ENCODE results near the gene SSBP2. TPM values are rescaled to one million over a fixed set of nuclear protein-coding genes. Genes with fewer than 3 reads are reported as not detected.

The SSBP2 gene
- total RNA-seq, 1 donor from 2014 or later: 85.2 TPM

DNA sequence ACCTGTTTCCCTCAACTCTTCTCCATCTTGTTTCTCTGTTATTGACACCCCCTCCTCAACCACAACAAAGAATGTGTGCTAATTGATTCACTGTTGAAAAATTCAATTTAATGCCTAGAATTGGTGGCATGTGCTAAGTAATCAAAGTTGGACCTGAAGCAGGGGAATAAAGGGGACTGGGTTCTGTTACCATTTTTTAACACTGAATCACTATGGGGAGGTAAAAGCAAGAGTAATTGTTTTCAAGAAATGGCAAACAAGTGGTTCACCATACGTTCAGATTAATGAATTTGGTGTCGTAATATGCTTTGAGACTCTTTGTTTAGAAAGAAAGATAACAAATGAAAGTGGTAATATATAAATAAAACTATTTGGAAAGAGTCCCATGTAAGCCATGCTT lies 17.0 kb upstream of the SSBP2 start:
- no peak for DNase-seq (ENCODE audit: extremely low spot score, unreplicated experiment)
- TF ChIP-seq, protein P1, sequence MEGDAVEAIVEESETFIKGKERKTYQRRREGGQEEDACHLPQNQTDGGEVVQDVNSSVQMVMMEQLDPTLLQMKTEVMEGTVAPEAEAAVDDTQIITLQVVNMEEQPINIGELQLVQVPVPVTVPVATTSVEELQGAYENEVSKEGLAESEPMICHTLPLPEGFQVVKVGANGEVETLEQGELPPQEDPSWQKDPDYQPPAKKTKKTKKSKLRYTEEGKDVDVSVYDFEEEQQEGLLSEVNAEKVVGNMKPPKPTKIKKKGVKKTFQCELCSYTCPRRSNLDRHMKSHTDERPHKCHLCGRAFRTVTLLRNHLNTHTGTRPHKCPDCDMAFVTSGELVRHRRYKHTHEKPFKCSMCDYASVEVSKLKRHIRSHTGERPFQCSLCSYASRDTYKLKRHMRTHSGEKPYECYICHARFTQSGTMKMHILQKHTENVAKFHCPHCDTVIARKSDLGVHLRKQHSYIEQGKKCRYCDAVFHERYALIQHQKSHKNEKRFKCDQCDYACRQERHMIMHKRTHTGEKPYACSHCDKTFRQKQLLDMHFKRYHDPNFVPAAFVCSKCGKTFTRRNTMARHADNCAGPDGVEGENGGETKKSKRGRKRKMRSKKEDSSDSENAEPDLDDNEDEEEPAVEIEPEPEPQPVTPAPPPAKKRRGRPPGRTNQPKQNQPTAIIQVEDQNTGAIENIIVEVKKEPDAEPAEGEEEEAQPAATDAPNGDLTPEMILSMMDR (conservative IDR thresholded peaks at IDR 0.05): no peak
- Mint-ChIP-seq H3K27ac (peak overlapping the region; percentile 9), H3K36me3 (no peaks in the 10 kb centered on the region), H3K4me1 (ENCODE audit: unreplicated experiment) (peaks cover 14% of the 10 kb centered on the region), H3K27me3 (no peaks in the 10 kb centered on the region), H3K9me3 (peaks cover 18% of the 10 kb centered on the region), H3K4me3 (no peak overlapping the region)

DNA sequence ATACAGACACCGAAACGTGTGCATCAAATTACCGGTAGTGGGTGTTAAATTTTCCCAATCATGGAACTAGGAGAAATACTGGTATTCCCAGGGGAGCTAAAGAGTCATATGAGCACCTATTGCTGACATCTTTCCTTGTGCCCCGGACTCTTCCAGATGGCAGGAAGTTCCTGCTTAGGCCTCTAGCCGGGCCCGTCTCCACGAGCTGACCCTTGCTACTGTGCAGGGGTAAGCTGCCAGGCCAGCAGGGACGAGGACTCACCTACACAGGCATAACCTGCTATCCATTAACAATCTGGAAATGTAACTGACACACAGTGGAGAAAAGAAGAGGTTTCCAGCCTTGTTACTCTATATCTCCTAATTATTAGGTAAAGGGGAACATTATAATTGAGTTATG lies 16.2 kb upstream of the SSBP2 start:
- H3K27ac Mint-ChIP-seq: no peak overlapping the region
- no peaks in the 10 kb centered on the region for H3K27me3 Mint-ChIP-seq
- DNase-seq (ENCODE audit: extremely low spot score, unreplicated experiment): no peak
- H3K9me3 Mint-ChIP-seq: peaks cover 13% of the 10 kb centered on the region
- TF ChIP-seq, protein P1 (conservative IDR thresholded peaks at IDR 0.05): no peak
- peaks cover 14% of the 10 kb centered on the region for H3K4me1 Mint-ChIP-seq (ENCODE audit: unreplicated experiment)
- H3K36me3 Mint-ChIP-seq: no peaks in the 10 kb centered on the region
- no peak overlapping the region for H3K4me3 Mint-ChIP-seq

DNA sequence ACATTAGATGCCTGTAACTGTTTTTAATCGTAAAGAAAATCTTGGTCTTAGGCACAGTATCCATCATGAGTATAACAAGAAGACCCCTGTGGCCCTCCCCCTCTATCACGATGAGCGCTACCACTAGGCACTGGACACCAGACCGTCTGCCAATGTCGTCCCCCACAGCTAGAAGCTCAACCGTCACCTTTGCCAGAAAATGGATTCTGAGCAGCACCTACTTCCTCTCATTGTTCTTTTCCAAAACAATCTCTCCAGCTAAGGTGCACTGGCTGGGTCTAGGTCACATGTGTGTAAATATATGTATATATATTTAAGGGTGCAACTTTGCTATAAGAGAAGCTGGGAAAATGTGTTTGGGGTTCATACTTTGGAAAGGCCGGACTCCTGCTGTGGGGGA lies 15.7 kb upstream of the SSBP2 start:
- DNase-seq (ENCODE audit: extremely low spot score, unreplicated experiment): no peak
- Mint-ChIP-seq H3K27me3 (no peaks in the 10 kb centered on the region), H3K36me3 (no peaks in the 10 kb centered on the region), H3K4me1 (ENCODE audit: unreplicated experiment) (peaks cover 14% of the 10 kb centered on the region), H3K9me3 (peaks cover 9% of the 10 kb centered on the region), H3K4me3 (no peak overlapping the region), H3K27ac (no peak overlapping the region)
- TF ChIP-seq, protein P1 (conservative IDR thresholded peaks at IDR 0.05): no peak

DNA sequence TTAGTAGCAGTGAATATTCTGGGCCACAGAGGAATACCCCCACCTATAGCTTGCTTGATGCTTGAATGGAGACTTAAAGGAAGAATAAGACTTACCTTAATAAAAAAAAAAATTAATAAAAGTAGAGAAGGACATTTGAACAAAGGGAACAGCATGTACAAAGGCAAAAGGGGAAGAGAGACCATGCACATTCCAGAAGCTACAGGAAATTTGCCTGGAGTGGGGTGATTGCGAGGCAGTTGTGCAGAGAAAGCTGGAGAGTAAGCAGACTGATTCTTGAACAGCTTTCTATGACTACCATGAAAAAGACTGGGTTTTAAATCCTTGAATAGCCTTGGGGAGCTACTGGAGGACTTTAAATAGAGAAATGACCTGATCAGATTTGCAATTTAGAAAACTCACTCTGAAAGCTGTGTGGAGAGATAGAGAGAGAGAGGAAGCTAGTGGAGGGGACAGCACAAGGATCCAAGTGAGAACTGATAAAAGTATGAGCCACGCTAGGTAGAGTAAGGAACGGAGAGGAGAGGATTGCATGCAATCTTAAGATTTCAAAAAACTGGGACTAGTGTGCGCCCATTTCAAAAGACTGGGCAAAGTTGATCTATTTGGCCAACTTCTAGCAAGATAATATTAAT lies 12.5 kb upstream of the SSBP2 start:
- DNase-seq (ENCODE audit: extremely low spot score, unreplicated experiment): no peak
- Mint-ChIP-seq H3K27ac (no peak overlapping the region), H3K27me3 (no peaks in the 10 kb centered on the region), H3K36me3 (peaks cover 6% of the 10 kb centered on the region), H3K9me3 (no peaks in the 10 kb centered on the region), H3K4me3 (no peak overlapping the region), H3K4me1 (ENCODE audit: unreplicated experiment) (peaks cover 23% of the 10 kb centered on the region)
- TF ChIP-seq, protein P1 (conservative IDR thresholded peaks at IDR 0.05): no peak

GRCh38 chr5:81762853-81763252 lies 12.0 kb upstream of the SSBP2 start:
- Mint-ChIP-seq H3K27ac (no peak overlapping the region), H3K27me3 (no peaks in the 10 kb centered on the region), H3K4me3 (no peak overlapping the region), H3K4me1 (ENCODE audit: unreplicated experiment) (peaks cover 22% of the 10 kb centered on the region), H3K9me3 (no peaks in the 10 kb centered on the region), H3K36me3 (peaks cover 6% of the 10 kb centered on the region)
- TF ChIP-seq, protein P1 (conservative IDR thresholded peaks at IDR 0.05): no peak
- DNase-seq (ENCODE audit: extremely low spot score, unreplicated experiment): no peak
